DMS114 treated with DMSO at 0.1 percent for 48 hours (cell line): ENCODE data around the gene ME1.
A peak's percentile ranks its signal among the peaks of the same experiment; 100 is the strongest.
"Not testable (repeated sequence)": the region's sequence is repeated elsewhere in the genome, so short reads cannot be mapped to it uniquely, and the experiment has no call there.

Experiments
- DNase-seq: peaks from one replicate; lab custom pipeline; 2025; ENCODE audit not compliant: unreplicated experiment; lab: John Stamatoyannopoulos, UW

Gene ME1

GRCh38 chr6:83192871-83193746 is 237.7 kb downstream of the ME1 start, which contains the start of the genes PGM3 and RWDD2A:
Gene PGM3, minus strand, starts transcription at chr6:83193265. Its CDS starts 2,253 bp downstream, at chr6:83191012.
Gene RWDD2A, plus strand, starts transcription at chr6:83193357. Its CDS starts 1,095 bp downstream, at chr6:83194452.
- DNase-seq: peak; percentile 70

GRCh38 chr6:83192456-83192855 is 238.4 kb downstream of the ME1 start:
- DNase-seq: no peak

GRCh38 chr6:83191974-83192373 is 238.9 kb downstream of the ME1 start:
- not testable (repeated sequence) for DNase-seq

- no peak for DNase-seq
These were observed 240.2 kb downstream of the ME1 start for GRCh38 chr6:83190626-83191025.

GRCh38 chr6:83188501-83188900 is 242.3 kb downstream of the ME1 start:
- DNase-seq: no peak

- no peak for DNase-seq
These were observed 245.8 kb downstream of the ME1 start for GRCh38 chr6:83185096-83185495.

GRCh38 chr6:83183082-83183828 is 247.6 kb downstream of the ME1 start:
- DNase-seq: no peak

- DNase-seq: no peak
These were observed 248.7 kb downstream of the ME1 start for GRCh38 chr6:83182114-83182513.

- DNase-seq: no peak
These were observed 250.4 kb downstream of the ME1 start for GRCh38 chr6:83180426-83180950.

GRCh38 chr6:83176246-83176645 is 254.6 kb downstream of the ME1 start:
- DNase-seq: no peak

GRCh38 chr6:83169511-83169910 is 261.3 kb downstream of the ME1 start:
- DNase-seq: no peak

GRCh38 chr6:83169106-83169505 is 261.7 kb downstream of the ME1 start:
- no peak for DNase-seq

GRCh38 chr6:83168556-83168955 is 262.3 kb downstream of the ME1 start:
- DNase-seq: no peak

- DNase-seq: no peak
These were observed 263.0 kb downstream of the ME1 start for GRCh38 chr6:83167726-83168278.
